ENCODE measurements around the gene NT5DC3. TPM values are rescaled to one million over a fixed set of nuclear protein-coding genes. Genes with fewer than 3 reads are reported as not detected.

Gene NT5DC3
- total RNA-seq, 4 donors from 2014 or later: 4.1 to 10.2 (median 7.0) TPM

DNA sequence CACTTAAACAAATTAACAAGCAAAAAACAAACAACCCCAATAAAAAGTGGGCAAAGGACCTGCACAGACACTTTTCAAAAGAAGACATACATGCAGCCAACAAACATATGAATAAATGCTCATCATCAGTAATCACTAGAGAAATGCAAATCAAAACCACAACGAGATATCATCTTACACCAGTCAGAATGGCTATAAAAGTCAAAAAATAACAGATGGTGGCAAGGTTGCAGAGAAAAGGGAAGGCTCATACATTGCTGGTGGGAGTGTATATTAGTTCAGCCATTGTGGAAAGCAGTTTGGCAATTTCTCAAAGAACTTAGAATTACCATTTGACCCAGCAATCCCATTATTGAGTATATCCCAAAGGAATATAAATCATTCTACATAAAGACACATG lies 34.6 kb upstream of the NT5DC3 start:
- no peak for ATAC-seq (ENCODE audit: low FRiP score)
- TF ChIP-seq, protein P1, sequence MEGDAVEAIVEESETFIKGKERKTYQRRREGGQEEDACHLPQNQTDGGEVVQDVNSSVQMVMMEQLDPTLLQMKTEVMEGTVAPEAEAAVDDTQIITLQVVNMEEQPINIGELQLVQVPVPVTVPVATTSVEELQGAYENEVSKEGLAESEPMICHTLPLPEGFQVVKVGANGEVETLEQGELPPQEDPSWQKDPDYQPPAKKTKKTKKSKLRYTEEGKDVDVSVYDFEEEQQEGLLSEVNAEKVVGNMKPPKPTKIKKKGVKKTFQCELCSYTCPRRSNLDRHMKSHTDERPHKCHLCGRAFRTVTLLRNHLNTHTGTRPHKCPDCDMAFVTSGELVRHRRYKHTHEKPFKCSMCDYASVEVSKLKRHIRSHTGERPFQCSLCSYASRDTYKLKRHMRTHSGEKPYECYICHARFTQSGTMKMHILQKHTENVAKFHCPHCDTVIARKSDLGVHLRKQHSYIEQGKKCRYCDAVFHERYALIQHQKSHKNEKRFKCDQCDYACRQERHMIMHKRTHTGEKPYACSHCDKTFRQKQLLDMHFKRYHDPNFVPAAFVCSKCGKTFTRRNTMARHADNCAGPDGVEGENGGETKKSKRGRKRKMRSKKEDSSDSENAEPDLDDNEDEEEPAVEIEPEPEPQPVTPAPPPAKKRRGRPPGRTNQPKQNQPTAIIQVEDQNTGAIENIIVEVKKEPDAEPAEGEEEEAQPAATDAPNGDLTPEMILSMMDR (IDR thresholded peaks at IDR 0.05): no peak
- no peak for DNase-seq (ENCODE audit: low spot score)

DNA sequence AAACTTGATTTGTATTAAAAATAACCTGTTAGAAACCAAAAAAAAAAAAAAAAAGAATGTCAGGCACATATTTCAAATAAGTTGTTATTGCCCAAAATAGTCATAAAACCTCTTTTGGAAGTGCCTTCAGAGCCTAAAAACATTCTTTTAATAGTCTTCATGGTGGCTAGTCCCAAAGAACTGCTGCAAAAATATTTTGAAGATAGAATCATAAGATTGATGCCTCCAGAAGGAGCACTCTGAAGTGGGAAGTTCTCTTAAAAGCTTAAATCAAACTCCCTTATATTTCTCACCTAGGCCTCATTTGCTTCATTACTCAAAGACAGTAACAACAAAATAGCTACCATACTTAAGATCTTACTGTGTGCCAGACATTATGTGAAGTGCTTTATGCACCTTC lies 27.2 kb upstream of the NT5DC3 start:
- TF ChIP-seq, protein P1 (IDR thresholded peaks at IDR 0.05): no peak
- peak; percentile 58 for ATAC-seq (ENCODE audit: low FRiP score)

GRCh38 chr12:103865151-103865730 lies 24.2 kb upstream of the NT5DC3 start:
- ATAC-seq (ENCODE audit: low FRiP score) (no peak), DNase-seq (ENCODE audit: low spot score) (no peak)
- TF ChIP-seq, protein P1 (IDR thresholded peaks at IDR 0.05): no peak

More for the DNA sequence above, 27.2 kb upstream of the NT5DC3 start:
- DNase-seq (ENCODE audit: low spot score): no peak

DNA sequence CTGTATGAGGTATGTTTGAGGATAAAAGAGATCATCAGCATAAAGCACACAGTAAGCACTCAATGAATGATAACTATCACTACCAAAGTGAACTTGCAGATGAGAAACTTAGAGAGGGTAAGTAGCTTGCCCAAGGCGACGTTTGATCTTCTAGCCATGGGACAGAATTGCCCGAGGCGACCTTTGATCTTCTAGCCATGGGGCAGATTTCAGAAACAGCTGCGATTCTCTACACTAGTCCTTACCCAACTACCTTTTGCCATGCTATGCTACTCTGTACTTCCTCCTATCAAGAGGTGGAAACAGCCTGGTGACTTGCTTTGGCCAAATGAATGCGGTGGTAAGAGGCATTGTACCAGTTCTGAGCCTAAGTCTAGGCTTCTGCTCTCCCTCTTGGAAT lies 23.7 kb upstream of the NT5DC3 start:
- DNase-seq (ENCODE audit: low spot score) (no peak), ATAC-seq (ENCODE audit: low FRiP score) (no peak)
- TF ChIP-seq, protein P1 (IDR thresholded peaks at IDR 0.05): no peak

- DNase-seq (ENCODE audit: low spot score) (peak; percentile 41), ATAC-seq (ENCODE audit: low FRiP score) (peak; percentile 93)
- TF ChIP-seq, protein P1 (IDR thresholded peaks at IDR 0.05): no peak
Observed at GRCh38 chr12:103858953-103859601, 18.0 kb upstream of the NT5DC3 start.

DNA sequence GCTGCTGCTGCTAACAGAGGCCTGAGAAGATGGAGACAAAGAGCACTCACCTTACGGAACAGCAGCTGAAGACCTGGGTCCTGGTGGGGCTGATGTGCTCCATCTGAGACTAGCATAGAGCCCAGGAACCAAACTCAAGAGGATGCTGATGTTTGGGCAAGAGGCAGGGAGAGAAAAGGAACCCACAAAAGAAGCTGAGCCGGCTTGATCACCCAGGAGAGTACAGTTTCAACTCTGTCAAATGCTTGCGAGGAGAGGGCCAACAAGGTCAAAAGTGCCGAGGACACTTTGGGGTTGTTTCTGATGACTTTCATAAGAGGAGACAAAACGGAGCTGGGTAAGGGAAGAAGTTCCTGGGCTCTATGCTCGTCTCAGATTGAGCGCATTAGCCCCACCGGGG lies 17.3 kb upstream of the NT5DC3 start:
- DNase-seq (ENCODE audit: low spot score) (no peak), ATAC-seq (ENCODE audit: low FRiP score) (no peak)
- TF ChIP-seq, protein P1 (IDR thresholded peaks at IDR 0.05): no peak

- TF ChIP-seq, protein P1 (IDR thresholded peaks at IDR 0.05): no peak
- DNase-seq (ENCODE audit: low spot score) (no peak), ATAC-seq (ENCODE audit: low FRiP score) (no peak)
Observed at GRCh38 chr12:103857164-103857563, 16.1 kb upstream of the NT5DC3 start.

All from omental fat pad (tissue), 4 donors.